Measurements from ENCODE around the gene C3orf22.
"Not testable (repeated sequence)": the region's sequence is repeated elsewhere in the genome, so short reads cannot be mapped to it uniquely, and the experiment has no call there.

Gene C3orf22, protein sequence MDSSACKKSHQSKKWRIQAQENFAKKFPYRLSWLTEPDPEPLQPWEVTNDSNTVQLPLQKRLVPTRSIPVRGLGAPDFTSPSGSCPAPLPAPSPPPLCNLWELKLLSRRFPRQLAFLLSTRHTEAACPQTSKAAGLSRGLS

DNA sequence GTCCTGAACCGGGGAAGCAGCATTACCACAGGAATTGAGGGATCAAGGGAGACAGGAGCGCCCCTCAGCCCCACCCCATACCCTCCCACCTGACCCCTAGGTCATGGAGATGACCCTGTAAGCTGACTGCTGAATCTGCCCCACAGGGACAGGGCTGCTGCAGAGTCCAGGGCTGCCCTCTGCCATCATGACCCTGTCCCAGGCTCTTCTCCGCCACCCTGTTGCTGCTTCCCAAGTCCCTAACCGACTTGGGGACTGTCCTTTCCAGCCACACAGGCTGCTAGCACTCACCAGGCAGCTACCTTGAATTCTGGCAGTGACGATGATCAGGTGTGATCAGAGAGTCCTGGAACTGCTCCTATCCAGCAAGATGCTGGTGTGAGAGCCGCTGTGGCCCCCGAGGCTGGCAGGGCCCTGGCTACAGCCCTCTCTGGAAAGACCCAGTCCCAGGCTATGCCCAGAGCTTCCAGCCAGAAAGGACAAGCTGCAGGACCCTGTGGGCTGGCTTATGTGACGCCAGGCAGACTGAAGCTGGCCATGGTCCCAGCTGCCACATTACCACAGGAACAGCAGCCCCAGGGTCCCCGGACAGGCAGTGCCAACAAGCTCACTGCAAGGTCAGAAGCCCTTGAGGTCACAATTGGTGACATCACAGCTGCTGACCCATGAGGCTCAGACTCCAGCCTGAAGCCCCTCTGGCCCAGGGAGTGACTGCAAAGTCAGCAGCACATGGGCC lies at the start of gene C3orf22:
C3orf22 (minus strand) TSS at position 597 of the 736 bp plus-strand sequence. CDS start 5,542 bp downstream, outside the sequence.
- DNase-seq (ENCODE audit: low read depth, low spot score) = no peak

- no peak for DNase-seq (ENCODE audit: low read depth, low spot score)
Observed at GRCh38 chr3:126607214-126607908, 48.6 kb upstream of the C3orf22 start.

DNA sequence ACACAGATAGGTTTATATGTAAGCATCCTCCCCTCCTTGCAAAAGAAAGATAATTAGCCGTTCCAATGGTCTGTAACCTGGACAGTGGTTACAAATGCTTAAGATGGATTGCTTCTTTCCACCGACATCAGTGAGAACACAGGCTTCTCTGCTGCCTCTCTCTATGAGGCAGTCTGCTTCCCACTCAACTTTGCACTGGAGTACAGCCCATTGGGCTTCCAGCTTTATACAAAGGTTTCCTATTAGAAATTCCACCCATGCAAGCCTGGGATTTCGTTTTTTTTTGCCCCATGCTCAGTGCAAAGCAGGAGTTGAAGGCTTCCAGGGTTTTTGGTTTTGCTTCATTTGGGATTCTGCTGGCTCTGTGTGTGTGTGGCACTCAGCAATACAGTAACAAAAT lies 47.3 kb upstream of the C3orf22 start:
- no peak for DNase-seq (ENCODE audit: low read depth, low spot score)

DNA sequence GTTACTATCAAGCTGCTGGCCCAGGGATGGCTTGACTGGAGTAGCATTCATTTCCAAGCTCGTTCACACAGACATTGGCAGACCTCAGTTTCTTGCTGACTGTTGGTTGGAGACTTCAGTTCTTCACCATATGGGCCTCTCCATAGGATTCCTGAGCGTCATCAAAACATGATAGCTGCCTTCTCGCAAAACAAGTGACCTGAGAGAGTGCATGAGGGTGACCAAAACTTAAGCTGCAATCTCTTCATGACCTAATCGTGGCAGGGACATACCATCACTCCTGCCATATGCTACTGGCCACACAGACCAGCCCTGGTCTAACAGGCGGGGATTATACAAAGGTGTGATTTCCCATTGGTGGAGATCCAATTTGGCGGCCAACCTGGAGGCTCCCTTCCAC lies 46.0 kb upstream of the C3orf22 start:
- DNase-seq (ENCODE audit: low read depth, low spot score) = no peak

DNA sequence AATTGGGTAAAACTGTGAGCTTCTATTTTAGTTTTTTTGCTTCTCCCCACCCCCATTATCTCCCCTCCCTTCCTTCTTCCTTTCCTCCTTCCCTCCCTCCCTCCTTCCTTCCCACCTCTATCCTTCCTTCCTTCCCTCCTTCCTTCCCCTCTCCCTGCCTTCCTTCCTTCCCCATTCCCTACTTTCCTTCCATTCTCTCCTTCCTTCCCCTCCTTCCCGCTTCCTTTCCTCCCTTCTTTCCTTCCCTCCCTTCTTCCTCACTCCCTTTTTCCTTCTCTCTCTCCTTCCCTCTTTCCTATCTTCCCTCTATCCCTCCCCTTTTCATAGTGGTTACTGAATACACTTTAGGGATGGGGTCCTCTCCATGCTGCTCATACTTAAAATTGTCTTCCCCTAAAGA lies 40.4 kb upstream of the C3orf22 start:
- DNase-seq (ENCODE audit: low read depth, low spot score) = no peak

- not testable (repeated sequence) for DNase-seq (ENCODE audit: low read depth, low spot score)
Observed at GRCh38 chr3:126595479-126595878, 36.7 kb upstream of the C3orf22 start.

DNA sequence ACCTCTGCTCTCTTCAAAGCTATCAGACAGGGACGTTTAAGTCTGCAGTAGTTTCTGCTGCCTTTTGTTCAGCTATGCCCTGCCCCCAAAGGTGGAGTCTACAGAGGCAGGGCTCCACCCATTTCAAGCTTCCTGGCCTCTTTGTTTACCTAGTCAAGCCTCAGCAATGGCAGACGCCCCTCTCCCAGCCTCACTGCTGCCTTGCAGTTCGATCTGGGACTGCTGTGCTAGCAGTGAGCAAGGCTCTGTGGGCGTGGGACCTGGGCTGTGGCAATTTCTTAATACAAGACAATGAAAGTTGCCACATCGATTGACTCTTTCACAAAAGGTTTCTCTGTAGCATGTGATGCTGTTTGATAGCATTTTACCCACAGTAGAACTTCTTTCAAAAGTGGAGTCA lies 32.8 kb upstream of the C3orf22 start:
- DNase-seq (ENCODE audit: low read depth, low spot score) = not testable (repeated sequence)

DNA sequence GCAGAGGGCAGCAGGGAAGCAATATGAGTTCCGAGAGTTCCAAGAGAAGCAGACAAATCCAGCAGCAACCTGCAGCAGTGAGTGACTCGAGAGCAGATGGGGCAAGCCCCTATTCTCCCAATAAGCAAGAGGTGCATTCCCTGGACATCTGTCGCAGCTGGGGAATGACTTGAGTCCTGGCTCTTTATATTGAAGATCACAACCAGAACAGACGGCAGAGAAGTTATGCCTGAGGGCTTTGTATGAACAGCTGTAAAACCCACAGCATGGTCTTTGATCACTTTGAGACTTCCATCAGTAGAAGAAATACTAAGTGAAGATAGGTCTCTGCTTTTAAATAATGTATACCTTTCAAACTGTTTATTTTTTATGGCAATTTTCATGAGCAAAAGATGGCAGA lies 23.6 kb upstream of the C3orf22 start:
- no peak for DNase-seq (ENCODE audit: low read depth, low spot score)

GRCh38 chr3:126581569-126581968 lies 22.8 kb upstream of the C3orf22 start:
- DNase-seq (ENCODE audit: low read depth, low spot score) = no peak

DNA sequence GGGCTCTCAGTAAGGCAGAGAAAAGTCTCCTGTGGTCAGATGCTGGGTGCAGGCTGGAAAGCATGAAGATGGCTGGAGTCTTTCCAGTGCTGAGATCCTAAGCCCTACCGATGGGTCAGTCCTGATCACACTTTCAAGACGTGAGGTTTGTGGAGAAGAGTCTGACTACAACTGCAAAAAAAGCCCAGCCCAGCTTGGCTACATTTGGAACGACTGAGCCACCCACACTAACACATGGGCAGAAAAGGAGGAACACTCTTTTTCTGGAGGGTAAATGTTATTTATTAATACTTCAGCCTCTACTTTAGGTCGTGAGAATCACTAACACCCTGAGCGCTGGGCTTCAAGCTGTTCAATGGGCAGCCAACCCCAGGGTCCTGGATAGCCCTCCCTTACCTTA lies 22.0 kb upstream of the C3orf22 start:
- no peak for DNase-seq (ENCODE audit: low read depth, low spot score)

DNA sequence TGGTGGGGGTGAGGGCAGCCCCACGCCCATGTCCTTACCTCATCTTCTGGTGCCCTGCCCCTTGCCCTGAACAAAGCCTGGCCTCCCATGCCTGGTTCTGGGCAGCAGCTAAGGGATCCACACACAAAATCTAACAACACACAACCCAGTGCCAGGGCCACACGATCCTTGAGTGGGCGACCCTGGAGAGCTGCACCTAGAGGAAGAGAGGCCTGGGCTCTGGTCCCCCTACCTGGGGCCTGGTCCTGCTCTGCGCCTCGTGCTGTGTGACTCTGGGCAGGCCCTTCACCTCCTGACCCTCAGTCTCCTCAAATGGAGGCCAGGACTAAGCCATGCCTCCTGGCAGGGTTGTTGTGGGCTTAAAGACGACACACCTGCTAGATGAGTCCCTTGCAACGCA lies 20.0 kb upstream of the C3orf22 start:
- no peak for DNase-seq (ENCODE audit: low read depth, low spot score)

GRCh38 chr3:126577261-126577660 lies 18.5 kb upstream of the C3orf22 start:
- no peak for DNase-seq (ENCODE audit: low read depth, low spot score)

DNA sequence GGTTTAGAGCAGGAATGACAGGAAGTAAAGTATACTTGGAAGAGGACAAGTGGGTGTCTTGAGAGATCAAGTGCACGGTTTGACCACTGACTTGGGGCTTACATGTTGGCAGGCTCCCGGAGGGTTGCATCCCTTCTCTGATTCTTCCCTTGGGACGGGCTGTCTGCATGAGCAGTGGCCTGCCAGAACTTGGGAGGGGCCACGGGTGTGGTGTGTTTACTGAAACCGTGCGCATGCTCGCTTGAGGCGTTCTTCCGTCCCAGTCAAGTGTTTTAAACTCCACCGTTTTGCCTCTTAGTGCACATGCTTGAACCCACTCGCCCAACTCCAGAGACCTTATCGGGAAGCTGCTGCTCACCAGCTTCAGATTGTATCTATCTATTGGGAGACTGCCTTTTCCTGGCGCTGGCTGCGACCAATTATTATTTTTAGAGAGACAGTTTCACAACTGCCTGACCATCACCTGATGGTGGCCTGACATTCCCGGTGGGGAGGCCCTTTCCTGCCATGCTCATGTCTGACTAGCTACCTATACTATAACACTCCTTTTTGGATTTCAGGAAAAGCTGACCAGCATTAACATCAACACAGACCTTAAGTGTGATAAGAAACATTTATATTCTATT lies 14.9 kb upstream of the C3orf22 start:
- no peak for DNase-seq (ENCODE audit: low read depth, low spot score)

DNA sequence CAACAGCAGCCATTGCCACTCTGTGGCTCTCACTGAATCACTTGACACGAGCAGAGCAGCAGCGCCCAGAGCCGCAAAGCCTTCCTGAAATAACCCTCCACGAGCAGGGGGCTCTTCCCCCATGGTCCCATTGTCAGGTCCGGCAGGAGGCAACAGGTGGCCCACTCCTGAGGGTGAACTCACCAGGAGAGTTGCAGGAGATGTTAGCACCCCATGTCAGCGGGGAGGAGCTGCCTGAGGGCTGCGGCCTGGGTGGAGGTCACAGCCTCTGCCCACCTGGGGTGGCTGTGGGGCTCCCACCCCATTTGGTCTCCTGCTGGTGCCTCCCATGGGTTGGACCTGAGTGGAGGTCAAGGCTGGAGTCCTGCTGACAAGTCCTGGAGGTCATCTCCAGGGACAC lies 12.3 kb upstream of the C3orf22 start:
- DNase-seq (ENCODE audit: low read depth, low spot score) = no peak

- DNase-seq (ENCODE audit: low read depth, low spot score) = no peak
Observed at GRCh38 chr3:126570103-126570541, 11.4 kb upstream of the C3orf22 start.

- no peak for DNase-seq (ENCODE audit: low read depth, low spot score)
Observed at GRCh38 chr3:126569390-126569975, 10.8 kb upstream of the C3orf22 start.

DNA sequence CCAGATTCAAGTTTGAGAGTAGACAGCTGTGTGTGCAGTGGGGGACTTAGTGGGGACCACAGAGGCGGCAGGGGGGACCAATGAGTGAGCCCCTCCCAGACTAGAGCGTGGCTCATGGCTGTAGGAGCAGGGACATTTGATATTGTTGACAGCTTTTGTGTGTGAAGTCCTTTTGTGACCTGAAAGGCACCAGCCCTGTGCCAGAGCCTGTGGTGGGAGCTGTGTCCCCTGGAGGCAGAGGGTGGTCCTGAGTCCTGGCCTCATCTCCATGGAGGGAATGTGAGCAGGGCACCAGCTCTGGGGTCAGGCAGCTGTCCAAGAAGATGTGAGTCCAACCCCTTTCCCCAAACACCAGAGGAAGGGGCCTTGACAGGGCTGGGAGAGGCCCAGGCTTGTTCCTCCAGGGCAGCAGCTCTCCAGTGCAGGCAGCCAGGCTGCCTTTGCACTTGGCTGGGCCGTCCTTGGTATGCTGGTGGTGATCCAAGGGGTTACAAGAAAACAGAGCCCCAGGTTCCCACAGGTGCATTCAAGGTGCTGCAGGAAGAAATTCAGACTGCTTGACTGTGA lies 10.1 kb upstream of the C3orf22 start:
- no peak for DNase-seq (ENCODE audit: low read depth, low spot score)

GRCh38 chr3:126567696-126568438 lies 9.1 kb upstream of the C3orf22 start:
- DNase-seq (ENCODE audit: low read depth, low spot score) = no peak

DNA sequence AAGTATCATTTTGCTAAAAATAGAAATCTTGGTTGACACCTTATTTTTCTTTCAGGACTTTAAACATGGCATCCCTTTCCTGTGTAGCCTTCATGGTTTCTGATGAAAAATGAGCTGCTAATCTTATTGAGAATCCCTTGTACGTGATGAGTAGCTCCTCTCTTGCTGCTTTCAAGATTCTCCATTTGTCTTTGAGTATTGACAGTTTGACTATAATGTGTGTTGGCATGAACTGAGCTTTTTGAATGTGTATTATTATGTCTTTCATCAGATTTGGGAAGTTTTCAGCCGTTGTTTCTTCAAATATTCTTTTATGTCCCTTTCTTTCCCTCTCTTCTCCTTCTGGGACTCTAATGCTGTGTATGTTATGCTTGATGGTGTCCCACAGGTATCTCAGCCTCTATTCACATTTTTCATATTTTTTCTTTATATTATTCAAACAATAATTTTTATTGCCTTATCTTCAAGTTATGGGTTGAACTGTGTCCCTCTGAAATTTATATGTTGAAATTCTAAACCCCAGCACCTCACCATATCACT lies 4.1 kb upstream of the C3orf22 start:
- DNase-seq (ENCODE audit: low read depth, low spot score) = no peak

GRCh38 chr3:126557761-126558160 lies 971 bp downstream of the C3orf22 start:
- DNase-seq (ENCODE audit: low read depth, low spot score) = no peak

- no peak for DNase-seq (ENCODE audit: low read depth, low spot score)
Observed at GRCh38 chr3:126557415-126557745, 1.4 kb downstream of the C3orf22 start.

Measured in activated naive CD8-positive, alpha-beta T cell treated with anti-CD3 and anti-CD28 coated beads, Interleukin-2, amount 50 U/mL, for 16 hours (primary cell).